Esophagus squamous epithelium (tissue), 4 donors: ENCODE results near the gene PTPRG.

ENCODE experiments used
- CTCF ChIP-seq, 6 experiments: fragments of 450-650 bp in 4 of 6; fragments of 200-600 bp in 2 of 6; sonication (generic) in 2 of 6; IDR thresholded peaks; one replicate each; pipeline ENCODE4 v1.5.1; 2016 to 2019; ENCODE audit warnings: antibody characterized with exemption in 6 of 6, mild to moderate bottlenecking in 4 of 6, moderate library complexity in 4 of 6
- POLR2A ChIP-seq, 4 donors: fragments of 450-650 bp; IDR thresholded peaks; one replicate each; pipeline ENCODE4 v1.6.1; 2017; ENCODE audit warnings: antibody characterized with exemption in 4 of 4, mild to moderate bottlenecking in 4 of 4, moderate library complexity in 3 of 4

- no peak for TF ChIP-seq POLR2A (IDR thresholded peaks at IDR 0.05)
- TF ChIP-seq CTCF (IDR thresholded peaks at IDR 0.05): no peak
These were observed 378.9 kb downstream of the PTPRG start for GRCh38 chr3:61940236-61940635.
